Neural cell (in vitro differentiated cells): ENCODE results near the gene DMXL1.

Source experiments
- CTCF ChIP-seq: fragments of 450-650 bp; IDR thresholded peaks from 2 replicates; pipeline ENCODE4 v1.5.1; 2014; ENCODE audit warnings: antibody characterized with exemption, mild to moderate bottlenecking, moderate library complexity; ENCODE audit not compliant: poor library complexity, severe bottlenecking
- EP300 ChIP-seq: fragments of 450-650 bp; conservative IDR thresholded peaks from 2 replicates; pipeline ENCODE4 v1.6.1; 2014; ENCODE audit warnings: antibody characterized with exemption, mild to moderate bottlenecking, moderate library complexity; ENCODE audit not compliant: poor library complexity, severe bottlenecking
- EZH2 ChIP-seq: fragments of 200-600, 300-800 bp; shearing (Covaris generic), sonication (generic); IDR thresholded peaks from 2 replicates; pipeline ENCODE4 v1.6.1; 2014; ENCODE audit warnings: antibody characterized with exemption, low read length, borderline replicate concordance, mild to moderate bottlenecking; ENCODE audit not compliant: insufficient read depth, poor library complexity, severe bottlenecking
- MXI1 ChIP-seq: fragments of 450-650 bp; conservative IDR thresholded peaks from 2 replicates; pipeline ENCODE4 v1.6.1; 2014; ENCODE audit warnings: antibody characterized with exemption, mild to moderate bottlenecking; ENCODE audit not compliant: poor library complexity, severe bottlenecking
- POLR2AphosphoS5 ChIP-seq: IDR thresholded peaks from 2 replicates; pipeline ENCODE4 v1.6.1; 2012
- RAD21 ChIP-seq: fragments of 450-650 bp; conservative IDR thresholded peaks from 2 replicates; pipeline ENCODE4 v1.6.1; 2014; ENCODE audit warnings: antibody characterized with exemption, mild to moderate bottlenecking, moderate library complexity
- REST ChIP-seq: IDR thresholded peaks from 2 replicates; pipeline ENCODE4 v1.6.1; 2012; ENCODE audit warnings: borderline replicate concordance
- SMC3 ChIP-seq: fragments of 450-650 bp; conservative IDR thresholded peaks from 2 replicates; pipeline ENCODE4 v1.6.1; 2014; ENCODE audit warnings: antibody characterized with exemption, mild to moderate bottlenecking, moderate library complexity; ENCODE audit not compliant: poor library complexity
- TAF1 ChIP-seq: IDR thresholded peaks from 2 replicates; pipeline ENCODE4 v1.6.1; 2012; ENCODE audit warnings: low read depth

- TF ChIP-seq TAF1 (no peak), CTCF (no peak), EP300 (no peak), EZH2 (no peak), POLR2AphosphoS5 (no peak), REST (no peak), MXI1 (no peak), RAD21 (no peak), SMC3 (no peak)
Measured at GRCh38 chr5:119074419-119074818, 3.5 kb downstream of the DMXL1 start.
